Left lobe of liver (tissue), 2 donors: ENCODE data around the gene MEF2D. TPM values are rescaled to one million over a fixed set of nuclear protein-coding genes. Genes with fewer than 3 reads are reported as not detected.

Source experiments
- ATAC-seq: fragments of 200-7000 bp; cut with Tn5 transposase; one replicate; pipeline ENCODE4 v1.9.1; 2020; ENCODE audit warnings: mild to moderate bottlenecking, moderate library complexity
- DNase-seq: peaks from one replicate; pipeline ENCODE4 v3.0.0-alpha.2; 2020; ENCODE audit warnings: low spot score
- total RNA-seq: library from RNA; stranded (reverse); gene quantifications from one replicate; pipeline ENCODE4 v1.2.1, GENCODE V29; 2021
- donor health status: DM: no; HTN: no; CAD: no; lungs with moderate emphysema.
- donor health status: DM: no; HTN: yes; CAD: no.

Gene MEF2D
- total RNA-seq, 1 donor from 2014 or later: 17.5 TPM

DNA sequence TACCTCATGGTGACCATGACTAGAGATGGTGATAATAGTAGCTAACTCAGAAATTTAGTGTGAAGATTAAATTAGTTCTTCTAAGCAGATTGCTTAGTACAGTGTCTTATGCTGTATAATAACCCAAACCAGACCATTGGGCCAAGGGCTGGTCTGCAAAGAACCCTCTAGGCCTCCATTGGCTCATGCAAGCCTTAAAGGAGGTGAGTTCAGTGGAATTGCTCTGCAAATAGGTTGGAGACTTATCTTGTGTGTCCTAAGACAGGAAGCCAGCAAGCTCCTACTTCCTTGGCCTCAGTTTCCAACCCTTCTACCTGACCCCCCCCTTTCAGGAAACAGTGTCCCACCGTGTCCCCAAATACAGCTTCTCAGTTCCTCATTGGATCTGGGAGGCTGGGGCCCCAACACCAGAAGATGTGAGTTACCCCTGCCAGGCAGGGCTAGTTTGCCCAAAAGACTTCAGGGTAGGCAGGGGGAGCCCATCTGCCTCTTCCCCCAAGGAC lies 1.9 kb upstream of the MEF2D start:
- DNase-seq: no peak
- ATAC-seq: no peak

DNA sequence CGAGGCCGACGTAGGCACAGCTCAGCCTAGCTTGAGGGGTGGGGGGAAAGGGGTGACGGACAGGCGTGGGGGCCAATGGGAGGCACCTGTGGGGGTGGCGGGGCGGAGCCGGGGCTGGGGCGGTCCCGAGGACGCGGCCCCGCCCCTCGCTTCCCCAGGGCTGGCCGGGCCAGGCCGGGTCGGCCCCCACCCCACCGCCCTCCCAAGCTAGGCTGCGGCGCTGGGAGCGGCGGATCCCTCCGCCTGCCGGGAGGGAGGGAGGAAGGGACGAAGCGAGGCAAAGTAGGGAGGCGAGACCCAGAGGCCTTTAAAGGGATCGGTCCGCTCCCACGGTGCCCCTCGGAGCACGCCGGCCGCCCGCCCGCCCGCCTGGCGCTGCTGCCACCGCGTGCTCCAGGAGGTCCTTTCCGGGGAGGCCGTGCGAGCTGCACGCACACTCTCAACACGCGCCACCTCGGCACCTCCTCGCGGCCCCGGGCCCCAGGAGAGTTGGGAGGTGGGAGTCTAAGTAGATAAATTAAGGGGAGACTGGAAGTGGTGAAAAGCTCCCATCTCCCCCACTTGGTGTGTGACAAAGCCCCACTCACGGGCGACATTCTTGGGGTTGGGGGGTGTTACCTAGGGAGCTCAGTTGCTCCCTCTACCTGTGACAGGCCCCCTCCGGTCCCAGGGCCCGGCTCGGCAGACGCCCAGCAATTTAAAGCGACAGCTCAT lies 375 bp upstream of the MEF2D start:
- DNase-seq (peak; percentile 95), ATAC-seq (peak; percentile 79)

DNA sequence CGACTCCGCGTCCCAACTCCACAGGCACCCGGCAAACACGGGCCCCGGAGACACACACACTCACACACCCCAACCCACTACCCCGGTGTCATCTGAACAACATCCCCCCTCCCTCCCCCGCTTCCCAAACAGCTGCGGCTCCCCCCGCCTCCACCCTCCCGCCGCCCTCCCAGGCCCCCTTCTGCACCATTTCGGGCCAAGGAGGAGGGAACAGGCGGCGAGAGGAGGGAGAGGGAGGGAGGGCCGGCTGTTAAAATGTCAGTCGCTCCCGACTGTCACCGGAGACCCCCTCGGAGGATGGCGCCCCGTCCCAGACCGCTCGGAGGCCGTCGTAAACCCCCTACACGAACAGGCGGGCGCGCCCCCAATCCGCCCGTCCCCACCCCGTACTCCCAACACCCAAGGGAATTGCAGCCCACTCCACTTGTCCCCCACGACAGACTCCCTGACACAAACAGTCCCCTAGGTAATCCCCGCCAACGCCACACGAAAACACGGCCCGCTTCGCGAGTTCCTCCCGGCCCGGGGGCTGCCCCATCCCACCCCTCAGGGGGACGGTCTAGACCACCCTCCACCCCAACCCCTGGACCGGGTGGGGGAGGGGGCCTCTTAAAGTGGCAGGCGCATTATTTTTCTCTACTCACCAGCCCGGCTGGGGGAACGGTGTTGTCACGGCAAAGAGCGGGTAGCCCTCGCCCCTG lies 583 bp downstream of the MEF2D start:
- ATAC-seq (no peak), DNase-seq (peak; percentile 73)

DNA sequence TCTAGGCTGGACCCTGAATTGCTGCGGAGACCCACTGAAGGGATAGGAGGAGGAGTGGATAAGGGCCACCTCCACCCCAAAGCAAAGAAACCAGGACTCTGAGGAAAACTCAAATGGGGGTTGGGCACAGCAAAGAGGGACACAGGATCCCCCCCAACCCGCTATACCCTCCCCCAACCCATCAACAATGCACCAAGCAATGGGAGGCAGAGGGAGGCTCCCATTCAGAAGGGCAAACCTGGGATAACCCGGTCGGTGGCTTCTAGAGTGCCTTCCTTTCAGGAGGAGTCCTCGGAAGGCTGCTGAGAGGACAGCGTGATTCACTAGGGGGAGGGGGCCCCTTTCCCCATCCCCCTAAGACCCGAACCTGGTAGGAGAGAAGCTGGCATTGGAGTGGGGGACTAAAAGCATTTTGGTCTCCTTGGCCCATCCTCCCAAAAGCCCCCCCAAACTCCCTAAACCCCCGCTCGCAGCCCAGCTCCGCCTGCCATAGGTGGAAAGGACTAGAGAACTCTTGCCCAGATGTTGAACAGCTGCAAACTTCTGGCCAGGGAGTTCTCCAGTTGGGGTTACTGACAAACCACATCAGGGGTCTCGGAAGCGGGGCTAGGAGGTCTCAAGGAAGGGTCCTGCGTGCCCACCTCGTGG lies 1.3 kb downstream of the MEF2D start:
- DNase-seq (no peak), ATAC-seq (no peak)

DNA sequence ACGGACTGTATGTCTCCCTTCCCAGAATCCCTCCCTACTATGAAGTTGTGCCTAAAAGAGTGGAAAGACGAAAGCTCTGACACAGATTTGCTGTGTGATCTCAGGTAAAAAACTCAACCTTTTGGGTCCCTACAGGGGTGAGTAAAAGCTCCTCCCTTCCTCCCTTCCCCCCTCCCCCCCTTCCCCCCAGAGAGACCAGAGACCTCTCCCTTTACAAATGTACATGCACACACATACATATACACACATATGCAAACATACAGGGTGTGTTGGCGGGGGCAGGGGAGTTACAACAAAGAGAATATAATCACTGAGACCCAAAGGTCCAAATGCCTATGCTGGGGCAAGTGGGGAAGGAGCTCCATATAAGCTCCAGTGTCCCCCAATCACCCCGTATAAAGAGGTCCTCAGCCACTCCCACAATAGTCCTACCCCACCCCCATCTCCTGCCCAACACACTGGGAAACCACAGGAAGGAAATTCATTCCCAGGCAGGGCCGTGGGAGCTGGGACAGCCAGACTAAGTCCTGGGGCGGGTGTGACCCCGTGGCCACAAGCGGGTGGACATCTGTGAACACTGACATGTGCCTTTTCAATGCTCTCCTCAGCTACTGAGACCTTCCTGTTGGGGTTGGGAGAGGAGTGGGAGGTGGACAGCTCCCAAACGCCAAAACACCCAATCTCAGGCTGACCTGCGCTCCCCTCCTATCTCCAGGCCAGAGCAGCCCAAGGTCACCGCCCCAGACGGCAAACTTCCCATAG lies 2.0 kb downstream of the MEF2D start:
- peak; percentile 66 for DNase-seq

DNA sequence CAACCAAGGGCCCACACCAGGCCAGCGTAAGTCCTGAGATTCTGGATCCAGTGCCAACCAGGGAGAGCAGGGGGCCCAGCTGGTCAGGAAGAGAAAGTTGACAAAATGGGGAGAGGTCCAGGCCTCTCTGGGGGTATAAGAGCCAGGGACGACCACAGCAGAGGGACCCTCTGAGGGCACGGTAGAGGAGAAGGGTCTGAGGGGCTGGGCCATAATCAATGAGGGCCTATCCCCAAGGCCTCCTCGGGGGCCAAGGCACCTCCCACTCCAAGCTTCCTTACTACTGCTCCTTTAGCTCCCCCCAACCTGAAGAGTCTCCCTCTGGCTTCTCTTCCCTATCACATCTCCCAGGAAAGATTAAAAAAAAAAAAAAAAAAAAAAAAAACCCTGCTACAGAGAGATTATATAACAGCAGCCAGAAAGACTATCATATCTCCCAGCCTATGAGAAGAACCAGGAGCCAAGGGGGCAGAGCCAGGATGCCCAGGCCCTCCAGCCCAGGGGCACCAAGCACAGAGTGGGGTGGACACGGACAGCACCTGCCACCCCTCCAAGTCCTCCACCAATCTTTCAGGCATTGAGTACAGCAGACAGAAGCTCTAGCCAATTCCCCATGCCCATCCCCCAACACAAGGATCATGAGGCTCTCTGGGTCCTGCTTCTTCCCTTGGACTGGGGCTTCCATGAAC lies 2.7 kb downstream of the MEF2D start:
- ATAC-seq (no peak), DNase-seq (no peak)

More for the DNA sequence above, 2.0 kb downstream of the MEF2D start:
- peak; percentile 2 for ATAC-seq

DNA sequence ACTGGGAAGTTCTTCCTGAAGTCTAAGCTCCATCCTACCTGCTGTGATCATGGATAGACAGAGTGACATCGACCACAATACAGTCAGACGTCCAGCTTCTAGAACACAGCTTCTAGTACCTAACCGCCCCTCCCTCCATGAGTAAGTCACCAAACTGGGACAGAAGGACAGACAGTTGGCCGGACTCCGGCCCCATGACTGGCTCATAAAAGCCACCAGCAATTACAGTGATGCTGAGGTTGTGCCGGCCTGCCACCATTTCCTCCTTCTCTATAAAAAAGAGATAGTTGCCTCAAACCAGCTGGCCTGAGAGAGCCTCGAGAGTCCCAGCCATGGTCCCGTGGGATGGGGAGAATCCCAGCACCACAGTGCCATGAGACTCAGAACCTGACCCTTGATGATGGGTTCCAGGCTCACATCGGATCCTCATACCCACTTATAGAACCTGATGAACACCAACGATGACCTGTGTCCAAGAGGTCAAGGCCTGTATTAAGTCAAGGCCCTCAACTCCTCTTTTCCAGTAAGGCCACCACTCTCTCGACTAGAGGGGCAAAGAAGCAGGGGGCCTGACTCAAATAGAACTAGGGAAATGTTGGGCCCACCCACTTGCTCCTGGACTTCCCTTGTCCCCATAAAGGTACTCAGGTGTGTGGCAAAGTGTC lies 3.4 kb downstream of the MEF2D start:
- DNase-seq (no peak), ATAC-seq (no peak)

DNA sequence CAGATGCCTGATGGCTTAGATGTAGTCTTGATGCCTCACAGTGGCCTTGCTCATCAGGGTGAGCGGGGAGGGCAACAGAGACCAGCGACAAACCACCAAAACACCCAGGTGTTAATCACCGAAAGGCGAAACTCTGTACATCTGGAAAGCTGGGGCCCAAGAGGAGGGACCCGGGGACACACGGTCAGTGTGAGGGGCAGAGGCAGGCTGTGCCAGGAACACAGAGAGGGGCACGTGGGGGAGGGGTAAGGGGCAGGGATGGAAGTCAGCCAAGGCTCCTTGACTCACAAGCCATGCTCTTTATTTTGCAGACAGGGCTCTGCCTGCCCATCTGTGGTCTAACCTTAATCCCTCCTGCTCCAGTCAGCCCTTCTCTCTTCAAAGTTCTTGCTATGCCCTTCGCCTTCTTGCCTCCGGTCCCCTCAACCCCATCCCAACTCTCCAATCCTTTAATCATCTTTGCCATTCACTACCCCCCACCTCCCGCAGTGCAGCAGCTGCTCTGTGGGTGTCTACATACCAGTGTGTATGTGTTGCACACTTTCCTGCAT lies 4.3 kb downstream of the MEF2D start:
- no peak for ATAC-seq
- no peak for DNase-seq

DNA sequence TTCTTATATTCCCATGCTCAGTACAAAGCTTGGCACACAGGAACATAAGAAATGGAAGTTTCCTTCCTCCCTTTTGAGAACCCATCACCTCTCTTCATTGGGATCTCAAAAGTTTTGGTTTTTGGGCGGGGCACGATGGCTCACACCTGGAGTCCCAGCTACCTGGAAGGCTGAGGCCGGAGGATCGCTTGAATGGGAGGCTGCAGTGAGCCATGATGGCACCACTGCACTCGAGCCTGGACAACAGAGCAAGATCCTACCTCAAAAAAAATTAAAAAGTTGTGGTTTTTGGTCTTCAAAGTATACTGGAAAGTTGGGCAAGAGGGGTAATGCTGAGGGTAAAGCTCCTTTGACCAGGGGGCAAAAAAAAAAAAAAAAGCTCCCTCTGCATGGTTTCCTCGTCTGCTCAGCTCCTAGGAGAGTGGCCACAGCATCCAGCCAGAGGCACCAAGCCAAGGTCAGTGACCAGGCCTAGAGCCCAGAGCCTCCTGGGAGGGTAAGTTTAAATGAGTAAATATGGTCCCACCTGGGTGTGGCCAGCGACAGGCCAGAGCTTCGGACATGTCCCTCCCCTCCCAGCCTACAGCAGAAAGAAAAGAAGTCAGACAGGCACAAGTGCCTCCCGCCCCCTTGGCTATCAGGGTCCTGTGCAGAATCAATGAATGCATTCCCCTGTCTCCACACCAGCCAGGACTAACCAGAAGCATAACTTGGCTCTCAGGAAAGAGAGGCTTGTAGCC lies 5.0 kb downstream of the MEF2D start:
- peak; percentile 68 for ATAC-seq

DNA sequence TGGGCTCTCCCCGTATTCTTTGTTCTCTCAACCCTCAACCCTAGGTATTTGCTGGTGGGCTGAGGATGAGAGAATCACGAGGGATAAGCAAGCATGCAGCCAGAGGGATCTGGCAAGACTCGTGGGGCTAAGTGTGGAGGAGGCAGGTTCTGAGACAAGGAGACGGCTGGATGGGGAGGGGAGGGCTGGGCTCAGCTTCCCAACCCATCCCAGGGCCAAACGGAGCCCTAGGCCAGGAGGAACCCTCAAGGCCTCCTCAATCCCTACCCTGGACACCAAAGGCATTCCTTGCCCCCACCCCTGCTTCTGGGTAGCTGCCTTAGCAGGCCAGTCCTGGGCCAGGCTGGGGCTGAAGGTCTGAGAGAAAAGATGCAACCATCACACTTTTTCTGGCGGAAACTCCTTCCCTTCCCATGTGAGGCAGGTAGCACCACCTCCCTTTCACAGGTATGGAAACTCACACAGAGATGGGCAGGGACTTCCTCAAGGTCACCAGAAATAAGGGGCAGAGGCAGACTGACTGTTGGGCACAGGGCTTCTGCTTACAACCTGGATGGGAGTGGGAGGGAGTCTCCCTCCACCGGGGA lies 6.2 kb downstream of the MEF2D start:
- no peak for ATAC-seq
- no peak for DNase-seq

More for the DNA sequence above, 5.0 kb downstream of the MEF2D start:
- peak; percentile 88 for DNase-seq

DNA sequence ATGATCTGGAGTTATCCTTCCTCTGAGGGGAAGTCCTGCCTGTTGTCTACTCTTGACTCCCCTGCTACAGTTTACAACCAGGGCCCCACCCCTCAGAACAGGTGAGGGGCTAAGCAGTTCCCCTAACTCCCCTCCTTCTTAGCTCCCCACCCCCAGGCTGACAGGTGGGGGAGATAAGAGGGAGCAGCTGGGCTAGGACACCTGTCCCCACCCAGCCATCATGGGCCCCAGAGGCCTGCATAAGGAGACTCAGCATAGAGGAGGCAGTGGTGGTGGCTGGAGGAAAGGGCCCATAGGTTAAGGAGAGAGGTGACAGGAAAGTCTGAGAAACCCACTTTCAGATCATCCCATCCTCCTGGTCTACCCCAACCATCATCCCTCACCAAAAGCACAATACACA lies 6.8 kb downstream of the MEF2D start:
- DNase-seq: no peak
- ATAC-seq: no peak

DNA sequence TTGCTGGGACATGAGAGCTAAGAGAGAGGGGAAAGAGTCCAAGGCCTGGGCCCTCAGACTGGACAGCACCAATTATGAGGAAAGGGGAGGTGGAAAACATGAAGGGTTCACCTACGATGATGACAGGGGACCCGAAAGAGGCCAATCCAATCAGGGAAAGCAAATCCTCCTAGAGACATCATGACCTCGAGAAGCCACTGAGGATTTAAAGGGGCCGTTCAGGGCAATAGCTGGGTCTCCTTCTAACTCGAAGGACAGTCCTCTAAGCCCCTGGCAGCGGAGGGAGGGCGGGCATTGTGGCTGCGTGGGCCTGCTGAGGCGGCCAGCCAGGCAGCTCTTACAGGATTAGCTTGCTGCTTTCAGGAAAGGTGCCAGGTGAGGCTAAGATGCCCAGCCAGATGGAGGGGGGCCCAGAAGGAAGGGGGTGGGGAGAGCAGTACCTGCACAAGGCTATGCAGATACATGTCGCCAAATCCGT lies 7.4 kb downstream of the MEF2D start:
- ATAC-seq (no peak), DNase-seq (no peak)

DNA sequence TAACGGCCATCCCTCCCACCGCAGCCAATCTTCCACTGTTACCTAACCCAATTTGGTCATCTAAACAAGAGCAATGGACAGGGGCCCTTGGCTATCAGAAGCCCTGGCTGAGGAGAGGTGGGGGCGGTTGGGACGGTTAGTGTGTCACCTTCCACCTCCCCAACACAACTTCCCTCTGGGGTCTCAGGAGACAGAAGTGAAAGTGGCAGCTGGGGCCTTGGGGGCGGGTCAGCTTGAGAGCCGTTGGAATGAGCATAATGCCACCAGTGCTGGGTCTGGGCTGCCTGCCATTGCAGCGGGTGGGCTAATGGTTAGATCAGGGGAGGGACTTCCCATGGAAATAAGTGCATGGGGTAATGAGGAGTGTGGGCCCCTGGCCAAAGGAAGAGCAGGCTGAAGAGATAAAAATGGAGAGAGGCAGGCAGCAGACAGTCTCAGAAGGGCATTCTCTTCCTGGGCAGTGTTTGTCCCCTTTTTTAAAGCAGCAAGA lies 7.9 kb downstream of the MEF2D start:
- no peak for ATAC-seq
- DNase-seq: no peak

DNA sequence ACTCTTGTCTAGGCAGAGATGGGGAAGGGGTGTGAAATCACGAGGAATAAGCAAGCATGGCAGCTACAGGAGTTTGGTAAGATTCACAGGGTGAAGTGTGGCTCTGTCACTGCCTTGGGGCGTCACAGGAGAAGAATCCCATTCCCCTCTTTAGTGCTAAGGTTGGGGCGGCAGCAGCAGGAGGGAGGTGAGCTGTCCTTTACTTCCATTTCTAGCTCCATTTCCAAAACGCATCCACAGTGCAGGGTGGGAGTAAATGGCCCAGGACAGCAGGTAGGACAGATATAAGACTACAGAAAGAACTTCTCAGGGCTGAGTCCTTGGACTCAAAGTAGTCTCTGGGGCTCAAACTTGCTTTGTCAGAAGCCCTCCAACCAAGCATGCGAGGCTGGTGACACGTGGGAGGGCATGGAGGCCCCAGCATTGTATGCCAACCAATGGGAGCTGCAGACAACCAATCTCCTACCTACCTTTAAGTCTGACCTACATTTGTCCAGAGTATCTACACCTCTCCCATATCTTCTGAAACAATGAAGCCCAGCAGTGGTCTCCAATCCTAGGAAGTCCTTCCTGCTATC lies 8.5 kb downstream of the MEF2D start:
- ATAC-seq (no peak), DNase-seq (no peak)

DNA sequence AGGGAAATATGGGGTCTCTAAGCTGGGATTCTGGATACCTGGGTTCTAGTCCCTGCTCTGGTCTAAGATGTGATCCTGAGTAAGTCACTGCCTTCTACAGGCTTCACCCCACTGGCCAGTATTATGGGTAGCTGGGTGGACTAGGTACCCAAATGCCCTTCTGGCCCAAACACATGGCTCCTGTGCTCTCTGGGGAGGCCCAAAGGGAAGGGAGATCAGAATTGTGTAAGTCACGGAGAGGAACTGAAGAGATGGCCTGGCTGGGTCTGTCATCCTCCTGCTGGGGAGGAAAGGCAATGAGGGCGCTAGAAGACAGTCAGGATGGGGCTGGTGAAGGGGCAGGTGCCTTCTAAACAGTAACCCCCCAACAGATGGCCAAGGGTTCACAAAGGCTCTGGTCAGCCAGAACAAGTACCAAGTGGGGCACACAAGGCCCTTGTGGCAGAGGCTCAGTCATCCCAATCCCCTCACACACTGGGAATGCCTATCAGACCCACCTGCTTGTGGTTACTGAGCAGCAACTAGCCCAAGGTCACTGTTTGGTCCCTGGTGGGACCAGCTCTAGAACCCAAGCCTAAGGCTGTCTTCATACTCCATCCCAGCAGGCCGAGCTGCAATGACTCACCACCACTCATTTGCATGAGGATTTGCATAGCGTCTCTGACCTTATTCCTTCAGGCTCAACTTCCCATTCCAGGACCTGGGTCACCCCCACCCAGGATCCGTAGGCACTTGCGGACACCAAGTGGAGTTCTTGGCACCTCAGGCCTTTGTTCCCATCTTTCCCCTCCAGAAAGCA lies 9.2 kb downstream of the MEF2D start:
- no peak for DNase-seq
- ATAC-seq: no peak

DNA sequence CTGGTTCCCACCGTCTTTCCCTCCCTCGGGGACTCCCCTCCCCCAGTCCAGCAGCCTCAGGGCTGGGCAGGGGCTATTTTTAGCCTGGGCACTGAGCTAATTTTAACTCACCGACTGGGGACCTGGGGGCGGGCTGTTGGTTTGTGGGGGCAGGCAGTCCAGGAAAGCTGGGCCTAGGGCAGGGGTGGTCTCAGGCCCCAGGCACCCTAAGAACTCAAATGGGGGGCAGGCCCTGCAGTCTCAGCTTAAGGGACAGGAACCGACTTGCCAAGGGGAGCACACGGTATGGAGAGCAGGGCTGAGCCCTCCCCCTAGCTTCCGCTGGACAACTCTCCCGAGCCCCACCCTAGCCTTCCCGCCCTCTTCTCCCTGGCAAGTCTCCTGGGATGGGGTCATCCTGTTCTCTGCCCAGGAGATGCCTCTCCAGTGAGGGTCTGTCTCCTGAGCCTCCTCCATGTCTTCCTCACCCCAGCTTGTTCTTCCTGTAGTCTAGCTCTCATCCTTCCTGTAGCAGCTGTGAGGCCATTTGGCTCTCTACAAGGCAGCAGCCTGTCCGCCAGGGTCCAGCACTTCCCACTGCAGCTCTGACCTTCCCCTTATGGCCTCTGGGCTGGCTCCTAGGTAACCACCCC lies 10.1 kb downstream of the MEF2D start:
- DNase-seq (no peak), ATAC-seq (peak; percentile 16)

DNA sequence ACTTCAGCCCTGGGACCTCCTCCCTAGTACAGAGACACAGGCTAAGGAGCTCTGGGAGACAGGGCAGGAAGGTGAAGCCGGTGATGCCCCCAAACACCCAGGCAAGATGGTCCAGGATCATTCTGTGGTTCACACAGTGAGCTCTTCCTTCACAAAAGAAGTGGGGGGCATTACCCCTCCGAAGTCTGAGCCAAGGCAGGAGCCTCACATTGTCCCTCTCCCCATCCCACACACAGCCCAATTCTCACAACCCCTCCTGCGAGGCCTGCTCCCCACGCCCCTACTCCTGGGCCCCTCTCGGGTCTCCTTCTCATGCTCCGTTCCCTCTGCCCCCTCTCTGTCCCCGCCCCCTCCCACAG lies 10.7 kb downstream of the MEF2D start:
- no peak for DNase-seq
- ATAC-seq: no peak
